Activated naive CD4-positive, alpha-beta T cell treated with anti-CD3 and anti-CD28 coated beads, Interleukin-2, amount 10 ng/mL, durations not matched to agents 5 hours and 36 hours (primary cell): ENCODE measurements around the gene TAF9. TPM values are rescaled to one million over a fixed set of nuclear protein-coding genes. Genes with fewer than 3 reads are reported as not detected.

Experiments
- total RNA-seq, 2 experiments: library from RNA; stranded (reverse); gene quantifications; one replicate each; pipeline ENCODE4 v1.2.3, GENCODE V29; 2021

TAF9 gene, protein sequence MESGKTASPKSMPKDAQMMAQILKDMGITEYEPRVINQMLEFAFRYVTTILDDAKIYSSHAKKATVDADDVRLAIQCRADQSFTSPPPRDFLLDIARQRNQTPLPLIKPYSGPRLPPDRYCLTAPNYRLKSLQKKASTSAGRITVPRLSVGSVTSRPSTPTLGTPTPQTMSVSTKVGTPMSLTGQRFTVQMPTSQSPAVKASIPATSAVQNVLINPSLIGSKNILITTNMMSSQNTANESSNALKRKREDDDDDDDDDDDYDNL
- total RNA-seq: 10 to 100 TPM; 45.4 to 49.2 TPM

DNA sequence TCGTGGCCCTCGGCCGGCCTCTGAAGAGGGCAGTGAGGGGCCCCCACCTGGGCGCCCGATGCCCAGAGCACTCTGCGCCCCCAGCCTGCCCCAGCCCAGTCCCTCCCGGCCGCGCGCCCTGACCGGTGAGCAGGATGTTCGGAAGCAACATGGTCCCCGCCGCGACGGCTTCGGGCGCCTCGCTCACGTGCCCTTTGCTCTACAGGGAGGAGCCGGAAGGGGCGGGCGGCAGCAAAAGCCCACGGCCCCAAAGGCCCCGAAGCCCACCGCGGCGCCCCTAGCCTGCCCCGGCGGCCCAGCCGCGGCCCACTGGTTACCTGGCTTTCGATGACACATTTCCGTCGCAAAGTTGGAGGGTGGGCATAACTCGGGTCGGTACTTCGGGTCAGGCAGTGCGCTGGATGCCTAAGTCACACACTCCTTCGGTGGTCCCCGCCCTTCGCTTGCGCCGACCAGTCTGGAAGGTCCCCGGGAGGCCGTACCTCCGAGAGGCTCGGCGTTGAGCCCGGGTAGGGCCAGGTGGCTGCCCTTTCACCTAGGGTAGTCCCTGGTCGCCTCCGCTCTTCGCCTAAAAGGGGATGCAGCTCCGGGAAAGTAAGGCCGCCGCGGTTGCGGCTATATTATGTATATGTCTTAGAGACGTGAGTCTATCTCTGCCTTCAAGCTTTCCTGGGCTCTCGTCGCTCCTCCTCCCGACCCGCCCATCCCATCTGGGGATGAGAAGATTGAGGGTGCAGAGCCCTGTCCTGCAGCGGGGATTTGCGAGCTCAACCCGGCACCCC lies at the start of gene TAF9, which contains the start of the genes AK6 and RAD17:
TAF9 (minus strand) TSS at position 181 of the 782 bp plus-strand sequence. CDS start 3,783 bp downstream, outside the sequence.
AK6 (minus strand) TSS at position 181 of the 782 bp plus-strand sequence; CDS start at position 151, 30 bp downstream.
RAD17 (plus strand) TSS at position 479 of the 782 bp plus-strand sequence. CDS start 2,391 bp downstream, outside the sequence.

DNA sequence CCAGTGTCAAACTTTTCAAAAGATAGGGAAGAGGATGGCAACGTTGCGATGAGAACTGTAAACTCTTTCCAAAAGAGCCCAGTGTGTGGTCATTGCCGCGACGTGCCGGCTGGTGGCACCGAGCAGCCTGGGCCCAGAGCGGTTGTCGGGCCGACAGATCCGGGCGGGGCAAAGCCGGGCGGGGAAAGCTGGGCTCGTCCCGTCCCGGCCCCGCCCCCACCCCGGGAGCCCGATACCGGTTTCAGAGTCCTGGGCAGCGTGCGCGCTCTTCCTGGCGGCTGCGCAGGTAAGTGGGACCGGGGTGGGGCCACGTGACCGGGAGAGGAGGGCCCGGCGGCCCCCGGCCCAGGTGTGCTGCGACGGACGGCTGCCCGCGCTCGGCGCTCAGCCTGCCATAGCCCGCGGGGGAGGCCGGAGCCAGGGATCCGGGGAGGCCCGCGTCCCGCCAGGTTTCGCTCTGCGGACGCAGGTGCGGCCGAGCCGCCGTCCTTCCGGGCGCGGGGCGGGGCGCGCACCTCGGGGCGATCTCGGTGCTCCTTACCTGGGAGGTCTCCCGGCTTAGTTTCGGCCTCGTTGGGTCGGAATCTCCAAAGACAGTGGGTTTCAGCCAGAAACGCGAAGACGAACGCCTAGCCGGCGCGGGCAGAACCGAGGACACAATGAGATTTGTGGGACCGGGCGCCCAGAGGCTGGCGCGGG lies 45.7 kb upstream of the TAF9 start, which contains the start of gene MARVELD2:
MARVELD2 (plus strand) TSS at position 232 of the 699 bp plus-strand sequence. CDS start 4,270 bp downstream, outside the sequence.

Other genes starting within 250 kb of the TAF9 start
- 100 to 1,000 TPM; 122 to 123 TPM for gene CCNB1, start 202.4 kb downstream of the TAF9 start, total RNA-seq
- 10 to 100 TPM; 30.8 to 31.5 TPM for gene CENPH, start 179.9 kb downstream of the TAF9 start, total RNA-seq
- 10 to 100 TPM; 18.8 to 19.7 TPM for gene CDK7, start 134.6 kb downstream of the TAF9 start, total RNA-seq
- 10 to 100 TPM in 1 of 2 experiments, 1 to 10 TPM in 1; 9.6 to 11.0 TPM for gene CCDC125, start 36.7 kb downstream of the TAF9 start, total RNA-seq
- gene AK6, start within 50 bp of the TAF9 start, total RNA-seq: 10 to 100 TPM; 27.8 to 32.0 TPM
- gene RAD17, start 298 bp upstream of the TAF9 start, total RNA-seq: 10 to 100 TPM; 22.5 to 24.9 TPM
- under 1 TPM; 0.30 to 0.46 TPM for gene MARVELD2, start 45.6 kb upstream of the TAF9 start, total RNA-seq
- 1 to 10 TPM; 2.2 to 2.9 TPM for gene OCLN, start 123.3 kb upstream of the TAF9 start, total RNA-seq
- 10 to 100 TPM; 32.4 to 32.6 TPM for gene GTF2H2C, start 190.7 kb upstream of the TAF9 start, total RNA-seq